K562 (cell line): ENCODE data around the gene PNMA8B. TPM values are rescaled to one million over a fixed set of nuclear protein-coding genes. Genes with fewer than 3 reads are reported as not detected.

Source experiments
- ATAC-seq: fragments of 200-7000 bp; cut with Tn5 transposase; 3 replicates; pipeline ENCODE4 v1.9.1; 2020; ENCODE audit warnings: moderate library complexity
- BruUV-seq: library from RNA; stranded (reverse); fragments of 400-500 nt; replicated peaks from 2 replicates; lab custom pipeline; 2021; lab: Mats Ljungman, UMichigan
- CTCF ChIA-PET: fragments of 300-600 bp; formaldehyde crosslinking; extraction: SDS; loops from one replicate; lab custom pipeline; 2021; ENCODE audit warnings: low intra/inter-chr PET ratio; lab: Yijun Ruan, JAX
- POLR2A ChIA-PET: fragments of 300-600, 350-650 bp; sonication (Branson Sonifier 250); formaldehyde crosslinking; extraction: SDS; loops from one replicate; lab custom pipeline; 2021; ENCODE audit warnings: antibody characterized with exemption, inconsistent platforms; lab: Yijun Ruan, JAX
- DNase-seq, 4 experiments: peaks; one replicate each; pipeline versions ENCODE4 v3.0.0 to v3.0.0-alpha.2; 2011 to 2018; ENCODE audit warnings: low spot score in 3 of 4, mixed read lengths in 3 of 4; ENCODE audit errors: extremely low read depth in 1 of 4
- FAIRE-seq: peaks from 2 replicates; lab custom pipeline; 2011; peaks lifted over from hg19 to GRCh38; lab: Jason Lieb, UNC
- H2AFZ ChIP-seq: 2 replicates; pipeline ENCODE4 v1.6.0; 2011; ENCODE audit warnings: low read depth, low read length, control low read depth, inconsistent platforms
- H3K27ac ChIP-seq: fragments of 200-600 bp; 3 replicates; pipeline ENCODE4 v1.8.0; 2011; ENCODE audit warnings: low read depth, mild to moderate bottlenecking, control low read depth, inconsistent platforms, low read length, moderate library complexity, mixed read lengths; ENCODE audit errors: extremely low read depth
- H3K27me3 ChIP-seq, 2 experiments: fragments of 300-600 bp in 1 of 2; 2 replicates in 1 of 2; 3 replicates in 1 of 2; pipeline versions ENCODE4 v1.6.0 to v1.8.0; 2011; ENCODE audit warnings: inconsistent platforms in 2 of 2, low read length in 2 of 2, mild to moderate bottlenecking in 1 of 2, mixed read lengths in 1 of 2, moderate library complexity in 1 of 2; ENCODE audit not compliant: control insufficient read depth in 2 of 2, insufficient read depth in 2 of 2
- H3K36me3 ChIP-seq: fragments of 300-600 bp; 3 replicates; pipeline ENCODE4 v1.8.0; 2011; ENCODE audit warnings: mild to moderate bottlenecking, low read length, inconsistent platforms; ENCODE audit not compliant: control insufficient read depth, insufficient read depth
- H3K4me1 ChIP-seq, 2 experiments: fragments of 200-600 bp in 1 of 2; replicated peaks in 1 of 2; 2 replicates in 1 of 2; 3 replicates in 1 of 2; pipeline versions ENCODE4 v1.5.1 to v1.8.0; 2011; ENCODE audit warnings: inconsistent platforms in 2 of 2, low read length in 2 of 2, mild to moderate bottlenecking in 1 of 2, mixed read lengths in 1 of 2, moderate library complexity in 1 of 2; ENCODE audit not compliant: control insufficient read depth in 2 of 2, insufficient read depth in 2 of 2
- H3K4me2 ChIP-seq: 2 replicates; pipeline ENCODE4 v1.6.1; 2011; ENCODE audit warnings: low read length, control low read depth, inconsistent platforms, mixed read lengths; ENCODE audit not compliant: insufficient read depth
- H3K4me3 ChIP-seq: fragments of 200-600 bp; sonication (generic), shearing (Covaris generic); 2 replicates; pipeline ENCODE4 v1.5.1; 2016; ENCODE audit warnings: control low read depth, inconsistent platforms
- H3K79me2 ChIP-seq: fragments of 200-600 bp; 3 replicates; pipeline ENCODE4 v1.8.0; 2011; ENCODE audit warnings: low read length, inconsistent platforms; ENCODE audit not compliant: control insufficient read depth, insufficient read depth
- H3K9ac ChIP-seq, 2 experiments: 2 replicates each; pipeline versions ENCODE4 v1.6.0 to v1.6.1; 2011; ENCODE audit warnings: low read depth in 2 of 2, low read length in 2 of 2, control low read depth in 1 of 2, inconsistent platforms in 1 of 2, mild to moderate bottlenecking in 1 of 2, mixed read lengths in 1 of 2; ENCODE audit not compliant: insufficient read depth in 1 of 2
- H3K9me1 ChIP-seq: one replicate; pipeline ENCODE4 v1.6.0; 2011; ENCODE audit warnings: inconsistent platforms, mild to moderate bottlenecking, low read length, moderate library complexity; ENCODE audit not compliant: control insufficient read depth, insufficient read depth
- H3K9me3 ChIP-seq: replicated peaks from 2 replicates; pipeline ENCODE4 v1.5.1; 2011; ENCODE audit warnings: low read depth, low read length, inconsistent platforms; ENCODE audit not compliant: control insufficient read depth, insufficient read depth
- H4K20me1 ChIP-seq: replicated peaks from 2 replicates; pipeline ENCODE4 v1.6.1; 2011; ENCODE audit warnings: low read length, inconsistent platforms, mixed read lengths; ENCODE audit not compliant: control insufficient read depth, insufficient read depth
- BRCA1 ChIP-seq, 2 experiments: fragments of 450-650 bp in 1 of 2; sonication (generic) in 1 of 2; formaldehyde crosslinking in 1 of 2; IDR thresholded peaks; 2 replicates each; pipeline versions ENCODE4 v1.5.0 to v1.6.1; 2017 to 2020; ENCODE audit warnings: mild to moderate bottlenecking in 1 of 2, missing genetic modification reagents in 1 of 2
- MAZ ChIP-seq, 2 experiments: fragments of 450-650 bp in 1 of 2; sonication (generic) in 1 of 2; formaldehyde crosslinking; IDR thresholded peaks in 1 of 2; conservative IDR thresholded peaks in 1 of 2; 2 replicates each; pipeline versions ENCODE4 v1.4.0 to v1.5.0; 2020; ENCODE audit warnings: mild to moderate bottlenecking in 1 of 2, missing genetic modification reagents in 1 of 2
- MYBL2 ChIP-seq, 2 experiments: fragments of 450-650 bp in 1 of 2; sonication (generic) in 1 of 2; formaldehyde crosslinking in 1 of 2; IDR thresholded peaks; 2 replicates each; pipeline versions ENCODE4 v1.6.1 to v1.8.1; 2017 to 2022; ENCODE audit warnings: borderline replicate concordance in 1 of 2, inconsistent platforms in 1 of 2, low read depth in 1 of 2, mild to moderate bottlenecking in 1 of 2, missing genetic modification reagents in 1 of 2, moderate library complexity in 1 of 2
- TRIM25 ChIP-seq: fragments of 450-650 bp; IDR thresholded peaks from 2 replicates; pipeline ENCODE4 v1.7.0; 2016; ENCODE audit warnings: borderline replicate concordance
- ZBTB1 ChIP-seq: sonication (generic); formaldehyde crosslinking; IDR thresholded peaks from 2 replicates; pipeline ENCODE4 v1.8.1; 2023; ENCODE audit warnings: missing genetic modification reagents, low read depth, mild to moderate bottlenecking, borderline replicate concordance
- ZNF507 ChIP-seq: conservative IDR thresholded peaks from 2 replicates; pipeline ENCODE4 v1.6.1; 2017; ENCODE audit warnings: missing genetic modification characterization, missing compliant biosample characterization
- WGBS: fragments of 100-300 bp; shearing (Covaris generic); methylation state at CpG from one replicate; pipeline ENCODE4 v1.1.6; 2016; ENCODE audit warnings: low coverage, mixed read lengths; ENCODE audit not compliant: insufficient coverage; ENCODE audit errors: missing lambda C conversion rate; 5-methylcytosine and 5-hydroxymethylcytosine counted together
- in situ Hi-C: fragments of 300-500 bp; cut with MboI; formaldehyde crosslinking; loops from 4 replicates; pipeline ENCODE4 v1.15.0; 2018; ENCODE audit warnings: inconsistent platforms, mixed read lengths
- intact Hi-C: fragments of 100-400 bp; cut with micrococcal nuclease; formaldehyde crosslinking; loops from 2 replicates; pipeline ENCODE4 v1.14.2; 2022
- polyA plus RNA-seq, 8 experiments: library from polyadenylated mRNA; depleted of rRNA in 4 of 8; stranded (reverse) in 5 of 8; unstranded in 3 of 8; fragments of >200 nt; fragmentation: Nextera tagmentation in 2 of 8; fragmentation: Illumina TruSeq in 1 of 8; extraction: Ambion mirVana in 2 of 8; extraction: Trizol in 1 of 8; gene quantifications; 2 replicates each; pipeline versions ENCODE4 v1.2.1 to v1.2.3, GENCODE V29; 2011 to 2014; ENCODE audit warnings: inconsistent platforms in 1 of 8, missing spikeins in 1 of 8
- total RNA-seq, 7 experiments: library from RNA; depleted of rRNA in 6 of 7; stranded (reverse); fragments of >200 nt in 6 of 7; fragmentation: Illumina TruSeq in 2 of 7; extraction: Trizol in 2 of 7; gene quantifications; 2 replicates each; pipeline versions ENCODE4 v1.2.1 to v1.2.3, GENCODE V29; 2011 to 2021; ENCODE audit warnings: low replicate concordance in 1 of 7
- TF ChIP-seq, protein P1 (sequence below): fragments of 450-650 bp; IDR thresholded peaks from 2 replicates; pipeline ENCODE4 v1.6.1; 2016

PNMA8B gene
- total and polyA plus RNA-seq, 9 of the 15 experiments (the other 6 are each of a cell fraction or from before 2014, with no cell fraction given): not detected

GRCh38 chr19:46486358-46486757 is 9.3 kb downstream of the PNMA8B start:
- TF ChIP-seq, protein P1, sequence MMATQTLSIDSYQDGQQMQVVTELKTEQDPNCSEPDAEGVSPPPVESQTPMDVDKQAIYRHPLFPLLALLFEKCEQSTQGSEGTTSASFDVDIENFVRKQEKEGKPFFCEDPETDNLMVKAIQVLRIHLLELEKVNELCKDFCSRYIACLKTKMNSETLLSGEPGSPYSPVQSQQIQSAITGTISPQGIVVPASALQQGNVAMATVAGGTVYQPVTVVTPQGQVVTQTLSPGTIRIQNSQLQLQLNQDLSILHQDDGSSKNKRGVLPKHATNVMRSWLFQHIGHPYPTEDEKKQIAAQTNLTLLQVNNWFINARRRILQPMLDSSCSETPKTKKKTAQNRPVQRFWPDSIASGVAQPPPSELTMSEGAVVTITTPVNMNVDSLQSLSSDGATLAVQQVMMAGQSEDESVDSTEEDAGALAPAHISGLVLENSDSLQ: peak; percentile 23; the same call in 1 of the 2 replicates
- TF ChIP-seq TRIM25 (no peak), ZBTB1 (CRISPR knock-in tag) (no peak), ZNF507 (no peak), MAZ (CRISPR knock-in tag; conservative IDR thresholded peaks at IDR 0.05 in 1 of 2, IDR thresholded peaks at IDR 0.05 in 1 of 2) (no peak), MYBL2 (IDR thresholded peaks at IDR 0.05; ENCODE audit: low read depth) (no peak), MYBL2 (CRISPR knock-in tag; IDR thresholded peaks at IDR 0.05; ENCODE audit: borderline replicate concordance) (no peak), BRCA1 (IDR thresholded peaks at IDR 0.05) (no peak), BRCA1 (CRISPR knock-in tag; IDR thresholded peaks at IDR 0.05) (no peak)
- WGBS: 0% methylated on average over 3 of the region's 3 CpGs
- H3K9ac ChIP-seq: no peak overlapping the region
- H2AFZ ChIP-seq: no peak overlapping the region
- no TSS peak for BruUV-seq
- ChIA-PET POLR2A (interaction anchor here (0.7 kb wide), 1 partner anchor 220 kb away, joined by 3 read pairs; no protein-coding TSS in a partner anchor), CTCF (interaction anchor here (7.8 kb wide), 1 partner anchor 86 kb away, joined by 325 read pairs; no protein-coding TSS in a partner anchor)
- H3K27me3 ChIP-seq: peaks cover 38 to 76% of the 10 kb centered on the region in 2 experiments
- H3K27ac ChIP-seq: no peak overlapping the region
- H3K4me2 ChIP-seq: no peak overlapping the region
- FAIRE-seq (no peak), ATAC-seq (no peak), DNase-seq (no peak)
- H3K9me3 ChIP-seq: no peaks in the 10 kb centered on the region; the same call in 1 of the 2 replicates
- intact Hi-C loops: loop anchor here (2.0 kb wide), 1 partner anchor 206 kb away; no protein-coding TSS in a partner anchor
- no peaks in the 10 kb centered on the region for H3K9me1 ChIP-seq
- no peaks in the 10 kb centered on the region for H3K79me2 ChIP-seq
- H3K36me3 ChIP-seq: no peaks in the 10 kb centered on the region
- H4K20me1 ChIP-seq: peaks cover 12% of the 10 kb centered on the region; the same call in 1 of the 2 replicates
- in situ Hi-C loops: loop anchor here (5.0 kb wide), 1 partner anchor 89 kb away; no protein-coding TSS in a partner anchor
- no peak overlapping the region for H3K4me3 ChIP-seq
- H3K4me1 ChIP-seq: peaks cover 0 to 21% of the 10 kb centered on the region in 2 experiments; a peak in 4 of 5 replicates
